Fibroblast of the aortic adventitia (primary cell): Measurements from ENCODE around the gene STK38L. TPM values are rescaled to one million over a fixed set of nuclear protein-coding genes. Genes with fewer than 3 reads are reported as not detected.

Experiments
- DNase-seq: peaks from one replicate; pipeline ENCODE4 v3.0.0-alpha.2; 2010; ENCODE audit warnings: low read depth
- H3K4me3 ChIP-seq: 2 replicates; pipeline ENCODE4 v1.5.1; 2011; ENCODE audit warnings: low read depth, mild to moderate bottlenecking, control low read depth, low read length, moderate library complexity
- total RNA-seq: library from RNA; depleted of rRNA; stranded (reverse); fragments of >200 nt; gene quantifications from 2 replicates; pipeline ENCODE4 v1.2.3, GENCODE V29; 2012; ENCODE audit warnings: low replicate concordance
- TF ChIP-seq, protein P1 (sequence below): IDR thresholded peaks from 2 replicates; pipeline ENCODE4 v1.5.1; 2011; ENCODE audit warnings: mild to moderate bottlenecking, low read length, control low read depth, inconsistent platforms; ENCODE audit not compliant: insufficient read depth

The STK38L gene
- total RNA-seq, 1 donor, result 25.9 TPM

DNA sequence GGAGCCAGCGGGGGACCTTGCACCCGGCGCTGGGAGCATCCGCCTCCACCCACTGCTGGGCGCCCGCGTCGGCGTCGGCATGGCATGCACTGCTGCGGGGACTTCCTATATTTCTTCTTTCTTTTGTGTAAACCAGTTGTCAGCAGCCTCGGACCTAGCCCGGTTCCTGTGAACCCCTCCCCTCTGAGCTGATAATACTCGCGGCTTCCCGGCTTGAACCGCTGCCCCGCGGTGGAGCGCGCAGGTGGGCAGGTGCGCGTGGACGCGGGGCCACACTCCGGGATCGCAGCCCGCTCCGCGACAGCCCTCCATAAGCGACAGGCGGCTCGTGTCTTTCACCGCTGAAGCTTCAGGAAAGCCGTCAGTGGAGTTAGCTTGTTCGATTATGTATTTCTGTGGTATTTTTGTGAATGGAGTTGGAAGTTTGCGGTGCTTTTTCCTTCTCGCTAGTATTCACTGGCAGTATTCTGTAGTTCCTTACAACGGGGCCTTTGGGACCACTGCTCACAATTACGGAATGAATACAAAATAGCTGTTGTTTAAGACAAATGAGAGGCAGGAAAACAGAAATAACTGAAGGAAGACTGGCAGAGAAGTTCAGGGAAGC is 89.4 kb downstream of the STK38L start:
- H3K4me3 ChIP-seq, result peak overlapping the region; percentile 80
- TF ChIP-seq, protein P1, sequence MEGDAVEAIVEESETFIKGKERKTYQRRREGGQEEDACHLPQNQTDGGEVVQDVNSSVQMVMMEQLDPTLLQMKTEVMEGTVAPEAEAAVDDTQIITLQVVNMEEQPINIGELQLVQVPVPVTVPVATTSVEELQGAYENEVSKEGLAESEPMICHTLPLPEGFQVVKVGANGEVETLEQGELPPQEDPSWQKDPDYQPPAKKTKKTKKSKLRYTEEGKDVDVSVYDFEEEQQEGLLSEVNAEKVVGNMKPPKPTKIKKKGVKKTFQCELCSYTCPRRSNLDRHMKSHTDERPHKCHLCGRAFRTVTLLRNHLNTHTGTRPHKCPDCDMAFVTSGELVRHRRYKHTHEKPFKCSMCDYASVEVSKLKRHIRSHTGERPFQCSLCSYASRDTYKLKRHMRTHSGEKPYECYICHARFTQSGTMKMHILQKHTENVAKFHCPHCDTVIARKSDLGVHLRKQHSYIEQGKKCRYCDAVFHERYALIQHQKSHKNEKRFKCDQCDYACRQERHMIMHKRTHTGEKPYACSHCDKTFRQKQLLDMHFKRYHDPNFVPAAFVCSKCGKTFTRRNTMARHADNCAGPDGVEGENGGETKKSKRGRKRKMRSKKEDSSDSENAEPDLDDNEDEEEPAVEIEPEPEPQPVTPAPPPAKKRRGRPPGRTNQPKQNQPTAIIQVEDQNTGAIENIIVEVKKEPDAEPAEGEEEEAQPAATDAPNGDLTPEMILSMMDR, result no peak
- peak; percentile 16 for DNase-seq

DNA sequence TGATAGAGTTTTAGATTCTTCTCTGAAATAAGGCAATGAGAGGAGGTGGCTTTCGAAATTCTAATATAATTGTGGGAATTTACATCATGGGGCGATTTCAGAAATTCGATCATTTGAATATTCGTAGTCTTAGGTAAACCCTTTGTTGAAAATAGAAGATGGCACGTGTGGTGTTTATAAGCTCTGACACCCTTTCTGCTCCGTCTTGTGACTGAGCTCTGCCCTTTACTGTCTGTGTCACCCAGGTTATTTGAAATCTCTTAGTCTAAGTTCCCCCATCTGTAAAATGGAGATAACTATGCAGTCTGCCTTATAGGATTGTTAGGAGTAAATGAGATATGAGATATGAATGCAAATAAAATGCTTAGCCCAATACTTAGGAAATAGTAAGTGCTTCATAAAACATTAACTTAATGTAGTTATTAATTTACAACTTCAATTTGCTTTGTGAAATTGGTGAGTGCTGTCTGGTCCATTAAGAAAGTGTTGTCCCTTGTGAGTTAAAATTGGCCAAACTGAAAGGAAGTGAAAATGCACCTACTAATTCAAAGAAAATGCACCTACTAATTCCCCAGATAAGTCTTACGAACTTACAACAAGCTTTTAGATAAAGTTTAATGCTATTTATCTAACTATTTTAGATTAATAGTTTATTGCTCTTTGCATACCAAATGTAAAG is 90.1 kb downstream of the STK38L start:
- no peak for DNase-seq
- TF ChIP-seq, protein P1, result no peak

DNA sequence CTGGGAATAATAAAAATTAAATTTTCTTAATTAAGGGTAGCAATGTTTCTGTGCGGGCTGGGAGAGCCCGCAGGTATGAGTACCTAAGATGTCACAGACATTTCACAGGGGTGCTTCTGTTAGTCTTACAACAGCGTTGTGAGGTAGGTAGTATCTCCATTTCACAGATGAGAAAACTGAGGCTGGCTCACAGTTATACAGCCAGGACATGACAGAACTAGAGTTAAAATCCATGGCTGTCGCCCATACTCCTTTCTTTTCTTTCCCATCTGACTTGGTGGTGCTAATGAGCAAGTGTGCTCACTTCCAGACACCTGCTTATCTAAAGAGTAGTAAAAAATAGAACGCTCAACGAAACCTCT is 90.6 kb downstream of the STK38L start:
- TF ChIP-seq, protein P1, result no peak
- no peak for DNase-seq
- H3K4me3 ChIP-seq, result no peak overlapping the region

More for the DNA sequence above, 90.1 kb downstream of the STK38L start:
- H3K4me3 ChIP-seq, result peak overlapping the region; percentile 80

DNA sequence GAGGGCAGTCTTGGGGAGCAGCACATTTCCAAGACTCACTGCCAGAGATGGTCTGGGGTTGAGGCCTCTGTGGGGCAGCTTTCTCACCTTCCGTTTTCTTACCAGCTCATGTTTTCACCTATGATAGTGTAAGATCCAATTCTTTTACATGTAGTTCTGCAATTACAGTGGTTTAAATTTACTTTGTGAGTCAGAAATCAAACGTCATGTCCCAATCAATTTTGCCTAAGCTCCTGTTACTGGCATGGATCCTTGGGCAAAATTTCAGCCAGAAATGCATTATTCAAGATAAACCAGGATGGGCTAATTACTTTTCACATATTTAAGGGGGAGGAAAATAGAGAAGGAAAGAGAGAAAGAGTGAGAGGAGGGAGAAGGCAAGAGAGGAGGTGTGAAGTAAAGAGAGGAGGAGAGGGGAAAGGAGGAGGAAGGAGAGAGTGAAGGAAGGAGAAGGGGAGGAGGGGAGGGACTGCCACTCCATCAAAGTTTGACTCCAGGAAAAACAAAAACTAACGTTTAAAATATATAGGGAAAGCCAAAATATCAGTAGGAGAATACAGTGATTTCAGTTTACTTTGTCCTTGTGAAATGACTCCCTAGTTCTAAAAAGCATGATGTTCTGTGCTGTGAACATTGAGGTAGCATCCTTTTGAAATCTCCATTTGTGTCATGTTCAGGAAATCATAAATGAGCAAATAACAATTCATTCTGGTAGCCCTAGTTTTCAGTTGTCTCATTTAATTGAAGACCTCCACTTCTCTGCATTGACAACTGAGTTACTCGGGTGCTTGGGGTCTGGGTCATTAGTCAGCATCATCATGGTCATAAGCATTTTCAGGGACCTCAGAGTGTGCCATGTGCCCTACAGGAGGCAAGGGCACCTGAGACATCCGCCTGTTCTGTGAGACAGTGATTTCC is 91.5 kb downstream of the STK38L start:
- no peak overlapping the region for H3K4me3 ChIP-seq
- TF ChIP-seq, protein P1, result no peak
- peak; percentile 62 for DNase-seq

DNA sequence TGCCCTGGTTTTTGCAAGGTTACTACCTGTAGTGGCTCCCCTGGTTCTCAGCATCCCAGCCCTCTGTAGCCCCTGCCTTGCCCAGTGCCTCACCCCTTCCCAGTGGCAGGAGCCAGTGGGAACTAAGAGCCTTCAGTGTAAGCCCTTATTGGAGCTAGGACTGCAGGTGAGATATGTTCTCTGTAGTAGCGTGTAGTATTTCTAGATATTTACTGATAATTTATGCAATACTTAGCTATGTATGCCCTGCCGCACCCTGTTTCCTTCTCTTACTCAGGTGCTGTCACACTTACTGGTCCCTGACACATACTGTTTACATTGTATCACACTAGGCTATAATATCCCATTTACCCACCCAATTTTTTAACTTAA is 92.2 kb downstream of the STK38L start:
- TF ChIP-seq, protein P1, result no peak
- DNase-seq, result no peak

DNA sequence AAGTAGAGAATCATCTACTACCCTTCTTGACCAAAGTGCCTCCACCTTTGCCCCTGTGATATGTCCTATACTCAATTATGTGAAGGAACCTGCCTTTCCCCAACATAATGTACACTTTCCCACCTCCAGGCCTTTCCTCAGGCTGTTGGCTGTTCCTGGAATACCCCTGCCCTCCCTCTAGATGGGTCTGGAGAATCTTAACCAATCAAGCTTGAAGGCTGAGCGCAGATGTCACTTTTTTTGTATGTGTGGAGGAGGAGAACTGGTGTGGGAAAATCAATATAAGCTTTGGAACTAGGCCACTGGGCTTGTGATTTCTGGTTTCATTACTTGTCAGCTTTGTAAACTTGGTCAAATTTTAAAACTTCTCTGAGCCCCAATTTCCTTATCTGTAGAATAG is 93.3 kb downstream of the STK38L start:
- TF ChIP-seq, protein P1, result no peak
- DNase-seq, result no peak
- no peak overlapping the region for H3K4me3 ChIP-seq

More for the DNA sequence above, 92.2 kb downstream of the STK38L start:
- no peak overlapping the region for H3K4me3 ChIP-seq
